GM23338 (cell line): ENCODE results near the gene OR5AU1.

Experiments used
- CREB1 ChIP-seq: fragments of 250-450 bp; sonication (Bioruptor Pico); IDR thresholded peaks from 2 replicates; pipeline ENCODE4 v1.5.0; 2020; ENCODE audit warnings: low read depth, mild to moderate bottlenecking, moderate library complexity
- CTCF ChIP-seq, 2 experiments: fragments of 200-600 bp in 1 of 2; sonication (generic) in 1 of 2; conservative IDR thresholded peaks; 2 replicates each; pipeline versions ENCODE4 v1.5.1 to v1.6.1; 2016 to 2017; ENCODE audit warnings: antibody characterized with exemption in 2 of 2, low read depth in 2 of 2, mild to moderate bottlenecking in 2 of 2, moderate library complexity in 1 of 2
- ETS1 ChIP-seq: IDR thresholded peaks from 2 replicates; pipeline ENCODE4 v1.6.1; 2016; ENCODE audit warnings: antibody characterized with exemption
- EZH2 ChIP-seq: fragments of 200-600 bp; sonication (generic); IDR thresholded peaks from one replicate; pipeline ENCODE4 v1.8.0; 2017; ENCODE audit warnings: antibody characterized with exemption, mild to moderate bottlenecking, low read depth; ENCODE audit not compliant: unreplicated experiment
- EZH2phosphoT487 ChIP-seq: fragments of 200-600 bp; sonication (generic); IDR thresholded peaks from one replicate; pipeline ENCODE4 v1.8.1; 2018; ENCODE audit warnings: antibody characterized with exemption; ENCODE audit not compliant: unreplicated experiment
- POLR2AphosphoS5 ChIP-seq: IDR thresholded peaks from 2 replicates; pipeline ENCODE4 v1.6.1; 2016; ENCODE audit warnings: antibody characterized with exemption, low read depth
- REST ChIP-seq: IDR thresholded peaks from one replicate; pipeline ENCODE4 v1.6.1; 2018; ENCODE audit warnings: antibody characterized with exemption; ENCODE audit not compliant: unreplicated experiment
- ZNF114 ChIP-seq: fragments of 250-450 bp; sonication (Bioruptor Pico); IDR thresholded peaks from 2 replicates; pipeline ENCODE4 v1.5.0; 2020; ENCODE audit warnings: mild to moderate bottlenecking, moderate library complexity
- ZNF331 ChIP-seq: fragments of 250-450 bp; sonication (Bioruptor Pico); IDR thresholded peaks from 2 replicates; pipeline ENCODE4 v1.5.0; 2020; ENCODE audit warnings: low read depth, mild to moderate bottlenecking, moderate library complexity

GRCh38 chr14:21149641-21150367 lies 6.1 kb downstream of the OR5AU1 start:
- TF ChIP-seq CTCF (conservative IDR thresholded peaks at IDR 0.05; ENCODE audit: low read depth in 2 of 2) (no peak), EZH2 (no peak), ZNF114 (CRISPR knock-in tag) (no peak), EZH2phosphoT487 (no peak), ETS1 (no peak), CREB1 (CRISPR knock-in tag) (no peak), POLR2AphosphoS5 (no peak), ZNF331 (peak; percentile 70), REST (no peak)
